GM23248 (cell line): Measurements from ENCODE around the gene POMC.

Experiments used
- EZH2 ChIP-seq: fragments of 200-600 bp; sonication (generic); IDR thresholded peaks from 2 replicates; pipeline ENCODE4 v1.6.1; 2018; ENCODE audit warnings: antibody characterized with exemption, mild to moderate bottlenecking; ENCODE audit not compliant: insufficient read depth, poor library complexity, severe bottlenecking
- EZH2phosphoT487 ChIP-seq: fragments of 200-600 bp; sonication (generic); IDR thresholded peaks from 2 replicates; pipeline ENCODE4 v1.6.1; 2018; ENCODE audit warnings: antibody characterized with exemption, moderate library complexity, mild to moderate bottlenecking, low read depth; ENCODE audit not compliant: insufficient read depth

- no peak for TF ChIP-seq EZH2phosphoT487
- no peak for TF ChIP-seq EZH2
Observed at GRCh38 chr2:25132299-25132635, 36.1 kb downstream of the POMC start.
